Calu3 (cell line): ENCODE measurements around the gene LIPC. TPM values are rescaled to one million over a fixed set of nuclear protein-coding genes. Genes with fewer than 3 reads are reported as not detected.
"Not testable (repeated sequence)": the region's sequence is repeated elsewhere in the genome, so short reads cannot be mapped to it uniquely, and the experiment has no call there.

Source experiments
- BruUV-seq: library from RNA; stranded (reverse); fragments of 400-500 nt; replicated peaks from 2 replicates; lab custom pipeline; 2021; lab: Mats Ljungman, UMichigan
- CTCF ChIA-PET: fragments of 300-600 bp; sonication (Branson Sonifier 250); formaldehyde crosslinking; loops from one replicate; lab custom pipeline; 2022; ENCODE audit warnings: antibody characterized with exemption; lab: Charles Lee
- DNase-seq: peaks from one replicate; pipeline ENCODE4 v3.0.0; 2022
- H3K27ac Mint-ChIP-seq: one replicate; pipeline ENCODE4 v1.8.0; 2022; ENCODE audit warnings: mixed read lengths; ENCODE audit not compliant: unreplicated experiment
- H3K27me3 Mint-ChIP-seq: one replicate; pipeline ENCODE4 v1.8.0; 2022; ENCODE audit warnings: mixed read lengths; ENCODE audit not compliant: unreplicated experiment
- H3K36me3 Mint-ChIP-seq: one replicate; pipeline ENCODE4 v1.8.0; 2022; ENCODE audit warnings: mild to moderate bottlenecking, moderate library complexity, mixed read lengths; ENCODE audit not compliant: insufficient read depth, unreplicated experiment
- H3K4me1 Mint-ChIP-seq: one replicate; pipeline ENCODE4 v1.8.0; 2022; ENCODE audit warnings: mild to moderate bottlenecking, low read depth, mixed read lengths; ENCODE audit not compliant: unreplicated experiment
- H3K4me3 Mint-ChIP-seq: one replicate; pipeline ENCODE4 v1.8.0; 2022; ENCODE audit warnings: mild to moderate bottlenecking, low read depth, moderate library complexity, mixed read lengths; ENCODE audit not compliant: unreplicated experiment
- H3K9me3 Mint-ChIP-seq: one replicate; pipeline ENCODE4 v1.8.0; 2022; ENCODE audit warnings: low read depth, mixed read lengths; ENCODE audit not compliant: unreplicated experiment
- CTCF ChIP-seq: fragments of 200-600 bp; IDR thresholded peaks from one replicate; pipeline ENCODE4 v1.8.0; 2022; ENCODE audit warnings: antibody characterized with exemption; ENCODE audit not compliant: unreplicated experiment
- intact Hi-C: fragments of 100-400 bp; cut with micrococcal nuclease; formaldehyde crosslinking; loops from one replicate; pipeline ENCODE4 v1.10.0; 2022; ENCODE audit not compliant: unreplicated experiment
- total RNA-seq: library from RNA; stranded (reverse); gene quantifications from 2 replicates; pipeline ENCODE4 v1.2.3, GENCODE V29; 2022

The LIPC gene
- total RNA-seq, 1 experiment from 2014 or later: not detected

- CTCF ChIA-PET: no interaction called here
- H3K27me3 Mint-ChIP-seq: no peaks in the 10 kb centered on the region
- BruUV-seq: TSS peak; percentile 65
- H3K4me3 Mint-ChIP-seq: no peak overlapping the region
- H3K9me3 Mint-ChIP-seq: no peaks in the 10 kb centered on the region
- H3K27ac Mint-ChIP-seq: no peak overlapping the region
- intact Hi-C loops: no loop called here
- H3K36me3 Mint-ChIP-seq: peaks cover 28% of the 10 kb centered on the region
- no peak for TF ChIP-seq CTCF
- peaks cover 28% of the 10 kb centered on the region for H3K4me1 Mint-ChIP-seq
- DNase-seq: no peak
Observed at GRCh38 chr15:58595516-58596263, 163.9 kb downstream of the LIPC start.

GRCh38 chr15:58597943-58598828 lies 166.4 kb downstream of the LIPC start:
- Mint-ChIP-seq H3K4me1 (peaks cover 22% of the 10 kb centered on the region), H3K27ac (no peak overlapping the region), H3K9me3 (no peaks in the 10 kb centered on the region), H3K27me3 (no peaks in the 10 kb centered on the region), H3K36me3 (peaks cover 15% of the 10 kb centered on the region), H3K4me3 (no peak overlapping the region)
- BruUV-seq: no TSS peak
- TF ChIP-seq CTCF: no peak
- intact Hi-C loops: no loop called here
- CTCF ChIA-PET: no interaction called here
- no peak for DNase-seq

- peaks cover 28% of the 10 kb centered on the region for H3K4me1 Mint-ChIP-seq
- intact Hi-C loops: no loop called here
- no peak overlapping the region for H3K4me3 Mint-ChIP-seq
- no peak for DNase-seq
- peaks cover 15% of the 10 kb centered on the region for H3K36me3 Mint-ChIP-seq
- CTCF ChIA-PET: no interaction called here
- BruUV-seq: no TSS peak
- no peaks in the 10 kb centered on the region for H3K27me3 Mint-ChIP-seq
- H3K9me3 Mint-ChIP-seq: no peaks in the 10 kb centered on the region
- no peak for TF ChIP-seq CTCF
- H3K27ac Mint-ChIP-seq: no peak overlapping the region
Observed at GRCh38 chr15:58598829-58599210, 167.0 kb downstream of the LIPC start.

- peaks cover 23% of the 10 kb centered on the region for H3K36me3 Mint-ChIP-seq
- H3K27ac Mint-ChIP-seq: peak overlapping the region; percentile 90
- BruUV-seq: no TSS peak
- CTCF ChIA-PET: interaction anchor here (0.7 kb wide), 1 partner anchor 1792 kb away, joined by 3 read pairs; no protein-coding TSS in a partner anchor
- H3K4me3 Mint-ChIP-seq: no peak overlapping the region
- intact Hi-C loops: no loop called here
- H3K9me3 Mint-ChIP-seq: no peaks in the 10 kb centered on the region
- no peaks in the 10 kb centered on the region for H3K27me3 Mint-ChIP-seq
- DNase-seq: no peak
- TF ChIP-seq CTCF: no peak
- H3K4me1 Mint-ChIP-seq: peaks cover 52% of the 10 kb centered on the region
Observed at GRCh38 chr15:58602823-58603222, 171.0 kb downstream of the LIPC start.

GRCh38 chr15:58603927-58604326 lies 172.1 kb downstream of the LIPC start:
- CTCF ChIA-PET: interaction anchor here (0.7 to 1.5 kb wide), 11 partner anchors 13 to 350 kb away, joined by 3 to 8 read pairs (median 4); no protein-coding TSS in a partner anchor
- not testable (repeated sequence) for H3K27me3 Mint-ChIP-seq, DNase-seq, H3K9me3 Mint-ChIP-seq
- Mint-ChIP-seq H3K4me3 (peak overlapping the region; percentile 51), H3K27ac (peak overlapping the region; percentile 90), H3K4me1 (peaks cover 63% of the 10 kb centered on the region), H3K36me3 (peaks cover 23% of the 10 kb centered on the region)
- TSS peak; percentile 14 for BruUV-seq
- intact Hi-C loops: loop anchor here (2.0 kb wide), 1 partner anchor 273 kb away; no protein-coding TSS in a partner anchor
